Naive thymus-derived CD4-positive, alpha-beta T cell (primary cell): Measurements from ENCODE around the gene DPP10. TPM values are rescaled to one million over a fixed set of nuclear protein-coding genes. Genes with fewer than 3 reads are reported as not detected.

Source experiments
- ATAC-seq: fragments of 150-1000 bp; cut with Tn5 transposase; 2 replicates; pipeline ENCODE4 v1.10.0; 2021; ENCODE audit warnings: mild to moderate bottlenecking, moderate library complexity
- CTCF ChIA-PET: fragments of 350-600 bp; sonication (Branson Sonifier 250); formaldehyde crosslinking; loops from one replicate; lab custom pipeline; 2021; ENCODE audit warnings: antibody characterized with exemption; lab: Charles Lee
- POLR2A ChIA-PET: fragments of 350-600 bp; sonication (Branson Sonifier 250); formaldehyde crosslinking; loops from one replicate; lab custom pipeline; 2021; ENCODE audit warnings: antibody characterized with exemption, inconsistent platforms; lab: Charles Lee
- DNase-seq, 9 donors: peaks; one replicate each; pipeline versions ENCODE4 v3.0.0 to v3.0.0-alpha.2; 2020 to 2022; ENCODE audit warnings: mixed read lengths in 1 of 9
- H3K27ac ChIP-seq: one replicate; pipeline ENCODE4 v1.7.0; 2013; ENCODE audit warnings: mild to moderate bottlenecking, low read depth, low read length, moderate library complexity
- H3K27me3 ChIP-seq, 2 donors: one replicate each; pipeline ENCODE4 v1.7.0; 2013; ENCODE audit warnings: low read length in 2 of 2, mild to moderate bottlenecking in 2 of 2, moderate library complexity in 2 of 2; ENCODE audit not compliant: control insufficient read depth in 2 of 2, insufficient read depth in 2 of 2
- H3K36me3 ChIP-seq, 3 experiments: 1 replicate in 2 of 3; 2 replicates in 1 of 3; pipeline ENCODE4 v1.7.0; 2013; ENCODE audit warnings: low read length in 3 of 3, mild to moderate bottlenecking in 3 of 3, moderate library complexity in 1 of 3; ENCODE audit not compliant: insufficient read depth in 3 of 3, control insufficient read depth in 2 of 3
- H3K4me1 ChIP-seq, 2 donors: one replicate each; pipeline ENCODE4 v1.7.0; 2013; ENCODE audit warnings: low read length in 2 of 2, mild to moderate bottlenecking in 2 of 2, moderate library complexity in 1 of 2; ENCODE audit not compliant: control insufficient read depth in 2 of 2, insufficient read depth in 2 of 2
- H3K4me3 ChIP-seq: 2 replicates; pipeline ENCODE4 v1.7.0; 2013; ENCODE audit warnings: mild to moderate bottlenecking, low read length
- H3K9me3 ChIP-seq, 3 experiments: 1 replicate in 2 of 3; 2 replicates in 1 of 3; pipeline ENCODE4 v1.7.0; 2013; ENCODE audit warnings: low read length in 3 of 3; ENCODE audit not compliant: control insufficient read depth in 2 of 3
- H3K27ac Mint-ChIP-seq, 9 donors: one replicate each; pipeline ENCODE4 v1.8.0; 2020 to 2022; ENCODE audit warnings: mixed read lengths in 9 of 9, mild to moderate bottlenecking in 8 of 9, moderate library complexity in 5 of 9, inconsistent platforms in 2 of 9
- H3K27me3 Mint-ChIP-seq, 5 donors: one replicate each; pipeline ENCODE4 v1.8.0; 2021 to 2022; ENCODE audit warnings: mixed read lengths in 5 of 5, mild to moderate bottlenecking in 1 of 5
- H3K36me3 Mint-ChIP-seq, 5 donors: one replicate each; pipeline ENCODE4 v1.8.0; 2020 to 2022; ENCODE audit warnings: mixed read lengths in 5 of 5, mild to moderate bottlenecking in 3 of 5, inconsistent platforms in 1 of 5
- H3K4me1 Mint-ChIP-seq, 7 donors: one replicate each; pipeline ENCODE4 v1.8.0; 2020 to 2022; ENCODE audit warnings: mixed read lengths in 7 of 7, mild to moderate bottlenecking in 3 of 7, inconsistent platforms in 1 of 7
- H3K4me3 Mint-ChIP-seq, 10 donors: one replicate each; pipeline ENCODE4 v1.8.0; 2020 to 2022; ENCODE audit warnings: mild to moderate bottlenecking in 10 of 10, mixed read lengths in 10 of 10, moderate library complexity in 6 of 10, inconsistent platforms in 2 of 10
- H3K9me3 Mint-ChIP-seq, 11 donors: one replicate each; pipeline ENCODE4 v1.8.0; 2020 to 2022; ENCODE audit warnings: mixed read lengths in 11 of 11, mild to moderate bottlenecking in 4 of 11, inconsistent platforms in 1 of 11, moderate library complexity in 1 of 11
- intact Hi-C, 2 donors: fragments of 100-400 bp; cut with micrococcal nuclease; formaldehyde crosslinking; loops; one replicate each; pipeline ENCODE4 v1.15.1; 2023
- polyA plus RNA-seq, 2 donors: library from polyadenylated mRNA; unstranded; fragments of 300-500 nt; fragmentation: Illumina TruSeq; gene quantifications; one replicate each; pipeline ENCODE4 v1.2.3, GENCODE V29; 2021
- total RNA-seq, 6 experiments: library from RNA in 5 of 6; stranded (reverse) in 5 of 6; gene quantifications; 1 replicate in 5 of 6; 2 replicates in 1 of 6; pipeline ENCODE4 v1.2.3 and lab custom pipeline; 2021 to 2026

Gene DPP10
- total and polyA plus RNA-seq, 7 experiments from 2014 or later: not detected

GRCh38 chr2:114814355-114814754, 371.9 kb downstream of the DPP10 start:
- Mint-ChIP-seq H3K9me3 (peaks cover 0 to 13% (median 0%) of the 10 kb centered on the region in 11 donors), H3K27me3 (no peaks in the 10 kb centered on the region), H3K27ac (no peak overlapping the region), H3K36me3 (no peaks in the 10 kb centered on the region), H3K4me1 (no peaks in the 10 kb centered on the region), H3K4me3 (no peak overlapping the region)
- ChIA-PET CTCF (no interaction called here), POLR2A (no interaction called here)
- intact Hi-C loops: no loop called here
- no peak for DNase-seq
- Histone ChIP-seq H3K4me1 (no peaks in the 10 kb centered on the region), H3K4me3 (no peak overlapping the region), H3K27me3 (no peaks in the 10 kb centered on the region), H3K9me3 (no peaks in the 10 kb centered on the region), H3K27ac (no peak overlapping the region), H3K36me3 (no peaks in the 10 kb centered on the region)
- no peak for ATAC-seq

- CTCF ChIA-PET: no interaction called here
- H3K27me3 Mint-ChIP-seq: peaks cover 0 to 5% (median 0%) of the 10 kb centered on the region in 5 donors
- H3K4me3 Mint-ChIP-seq: no peak overlapping the region
- Histone ChIP-seq H3K27me3 (no peaks in the 10 kb centered on the region), H3K36me3 (no peaks in the 10 kb centered on the region), H3K4me3 (no peak overlapping the region), H3K9me3 (no peaks in the 10 kb centered on the region), H3K4me1 (no peaks in the 10 kb centered on the region), H3K27ac (no peak overlapping the region)
- H3K27ac Mint-ChIP-seq: no peak overlapping the region
- ATAC-seq: no peak
- intact Hi-C loops: no loop called here
- POLR2A ChIA-PET: no interaction called here
- no peaks in the 10 kb centered on the region for H3K36me3 Mint-ChIP-seq
- peaks cover 0 to 13% (median 2%) of the 10 kb centered on the region in 11 donors for H3K9me3 Mint-ChIP-seq
- DNase-seq: no peak
- H3K4me1 Mint-ChIP-seq: no peaks in the 10 kb centered on the region
These were observed 378.6 kb downstream of the DPP10 start for GRCh38 chr2:114821055-114821454.

GRCh38 chr2:114843963-114844362, 401.5 kb downstream of the DPP10 start:
- Histone ChIP-seq H3K9me3 (no peaks in the 10 kb centered on the region), H3K27ac (no peak overlapping the region), H3K36me3 (no peaks in the 10 kb centered on the region), H3K4me3 (no peak overlapping the region), H3K27me3 (no peaks in the 10 kb centered on the region), H3K4me1 (no peaks in the 10 kb centered on the region)
- ATAC-seq: no peak
- intact Hi-C loops: no loop called here
- no peaks in the 10 kb centered on the region for H3K27me3 Mint-ChIP-seq
- ChIA-PET POLR2A (no interaction called here), CTCF (no interaction called here)
- peaks cover 0 to 15% (median 2%) of the 10 kb centered on the region in 11 donors for H3K9me3 Mint-ChIP-seq
- no peak overlapping the region for H3K4me3 Mint-ChIP-seq
- no peaks in the 10 kb centered on the region for H3K36me3 Mint-ChIP-seq
- no peaks in the 10 kb centered on the region for H3K4me1 Mint-ChIP-seq
- no peak for DNase-seq
- no peak overlapping the region for H3K27ac Mint-ChIP-seq

GRCh38 chr2:114857196-114857595, 414.8 kb downstream of the DPP10 start:
- DNase-seq: no peak
- no peak for ATAC-seq
- ChIA-PET POLR2A (no interaction called here), CTCF (no interaction called here)
- no peaks in the 10 kb centered on the region for H3K36me3 ChIP-seq
- intact Hi-C loops: no loop called here
- no peak overlapping the region for H3K27ac ChIP-seq
- Mint-ChIP-seq H3K4me1 (no peaks in the 10 kb centered on the region), H3K9me3 (peaks cover 0 to 7% (median 1%) of the 10 kb centered on the region in 11 donors), H3K27ac (no peak overlapping the region), H3K36me3 (no peaks in the 10 kb centered on the region), H3K27me3 (peaks cover 0 to 4% (median 0%) of the 10 kb centered on the region in 5 donors), H3K4me3 (no peak overlapping the region)
- no peaks in the 10 kb centered on the region for H3K4me1 ChIP-seq
- H3K27me3 ChIP-seq: no peaks in the 10 kb centered on the region
- H3K9me3 ChIP-seq: no peaks in the 10 kb centered on the region
- H3K4me3 ChIP-seq: no peak overlapping the region

GRCh38 chr2:114859726-114860510, 417.5 kb downstream of the DPP10 start:
- H3K4me1 Mint-ChIP-seq: no peaks in the 10 kb centered on the region
- H3K4me3 Mint-ChIP-seq: no peak overlapping the region
- CTCF ChIA-PET: no interaction called here
- H3K27ac Mint-ChIP-seq: no peak overlapping the region
- Histone ChIP-seq H3K4me1 (no peaks in the 10 kb centered on the region), H3K27ac (no peak overlapping the region), H3K36me3 (no peaks in the 10 kb centered on the region), H3K9me3 (no peaks in the 10 kb centered on the region), H3K27me3 (no peaks in the 10 kb centered on the region), H3K4me3 (no peak overlapping the region)
- intact Hi-C loops: no loop called here
- peaks cover 0 to 1% (median 0%) of the 10 kb centered on the region in 5 donors for H3K27me3 Mint-ChIP-seq
- no peak for DNase-seq
- ATAC-seq: no peak
- no peaks in the 10 kb centered on the region for H3K36me3 Mint-ChIP-seq
- POLR2A ChIA-PET: no interaction called here
- peaks cover 0 to 7% (median under 1%) of the 10 kb centered on the region in 11 donors for H3K9me3 Mint-ChIP-seq

- Histone ChIP-seq H3K36me3 (no peaks in the 10 kb centered on the region), H3K27ac (no peak overlapping the region), H3K4me3 (no peak overlapping the region), H3K9me3 (no peaks in the 10 kb centered on the region), H3K4me1 (no peaks in the 10 kb centered on the region), H3K27me3 (no peaks in the 10 kb centered on the region)
- no peak overlapping the region for H3K4me3 Mint-ChIP-seq
- no peaks in the 10 kb centered on the region for H3K4me1 Mint-ChIP-seq
- CTCF ChIA-PET: no interaction called here
- H3K9me3 Mint-ChIP-seq: peaks cover 0 to 5% (median 0%) of the 10 kb centered on the region in 11 donors
- no peak for DNase-seq
- H3K36me3 Mint-ChIP-seq: no peaks in the 10 kb centered on the region
- ATAC-seq: no peak
- intact Hi-C loops: no loop called here
- H3K27ac Mint-ChIP-seq: no peak overlapping the region
- no peaks in the 10 kb centered on the region for H3K27me3 Mint-ChIP-seq
- POLR2A ChIA-PET: no interaction called here
These were observed 419.8 kb downstream of the DPP10 start for GRCh38 chr2:114862243-114862642.

- no peak overlapping the region for H3K27ac Mint-ChIP-seq
- intact Hi-C loops: no loop called here
These were observed 422.5 kb downstream of the DPP10 start for GRCh38 chr2:114864901-114865300.

More at GRCh38 chr2:114864901-114865300, 422.5 kb downstream of the DPP10 start:
- Mint-ChIP-seq H3K4me3 (no peak overlapping the region), H3K27me3 (no peaks in the 10 kb centered on the region), H3K9me3 (peaks cover 0 to 5% (median 0%) of the 10 kb centered on the region in 11 donors), H3K36me3 (no peaks in the 10 kb centered on the region), H3K4me1 (no peaks in the 10 kb centered on the region)
- POLR2A ChIA-PET: no interaction called here
- no peak overlapping the region for H3K4me3 ChIP-seq
- ATAC-seq (no peak), DNase-seq (no peak)
- CTCF ChIA-PET: no interaction called here
- H3K4me1 ChIP-seq: no peaks in the 10 kb centered on the region
- H3K27me3 ChIP-seq: no peaks in the 10 kb centered on the region
- no peak overlapping the region for H3K27ac ChIP-seq
- H3K36me3 ChIP-seq: no peaks in the 10 kb centered on the region
- H3K9me3 ChIP-seq: no peaks in the 10 kb centered on the region
